CD8-positive, alpha-beta memory T cell (primary cell): Measurements from ENCODE around the gene CERS5. TPM values are rescaled to one million over a fixed set of nuclear protein-coding genes. Genes with fewer than 3 reads are reported as not detected.

ENCODE experiments used
- CTCF ChIA-PET: fragments of 350-600 bp; sonication (Branson Sonifier 250); formaldehyde crosslinking; loops from one replicate; lab custom pipeline; 2021; ENCODE audit warnings: antibody characterized with exemption; lab: Charles Lee
- POLR2A ChIA-PET: fragments of 350-600 bp; sonication (Branson Sonifier 250); formaldehyde crosslinking; loops from one replicate; lab custom pipeline; 2021; ENCODE audit warnings: antibody characterized with exemption; lab: Charles Lee
- DNase-seq, 5 donors: peaks; one replicate each; pipeline versions ENCODE4 v3.0.0 to v3.0.0-alpha.2; 2020 to 2022; ENCODE audit warnings: mixed read lengths in 1 of 5
- H3K27ac ChIP-seq: one replicate; pipeline ENCODE4 v1.7.0; 2013; ENCODE audit warnings: low read depth, mild to moderate bottlenecking, low read length, moderate library complexity
- H3K27me3 ChIP-seq: 2 replicates; pipeline ENCODE4 v1.7.0; 2013; ENCODE audit warnings: low read length, mild to moderate bottlenecking; ENCODE audit not compliant: insufficient read depth, poor library complexity, severe bottlenecking
- H3K36me3 ChIP-seq: 2 replicates; pipeline ENCODE4 v1.7.0; 2013; ENCODE audit warnings: mild to moderate bottlenecking, low read length, moderate library complexity; ENCODE audit not compliant: insufficient read depth
- H3K4me1 ChIP-seq: 2 replicates; pipeline ENCODE4 v1.7.0; 2013; ENCODE audit warnings: mild to moderate bottlenecking, low read length, moderate library complexity; ENCODE audit not compliant: insufficient read depth
- H3K4me3 ChIP-seq: 2 replicates; pipeline ENCODE4 v1.7.0; 2013; ENCODE audit warnings: mild to moderate bottlenecking, low read length
- H3K9me3 ChIP-seq: 2 replicates; pipeline ENCODE4 v1.7.0; 2013; ENCODE audit warnings: mild to moderate bottlenecking, low read length
- H3K27ac Mint-ChIP-seq, 8 donors: one replicate each; pipeline ENCODE4 v1.8.0; 2020 to 2021; ENCODE audit warnings: mixed read lengths in 8 of 8, mild to moderate bottlenecking in 6 of 8, inconsistent platforms in 3 of 8, moderate library complexity in 3 of 8
- H3K27me3 Mint-ChIP-seq, 2 donors: one replicate each; pipeline ENCODE4 v1.8.0; 2020 to 2021; ENCODE audit warnings: mixed read lengths in 2 of 2, mild to moderate bottlenecking in 1 of 2, moderate library complexity in 1 of 2
- H3K36me3 Mint-ChIP-seq, 3 donors: one replicate each; pipeline ENCODE4 v1.8.0; 2020 to 2021; ENCODE audit warnings: mixed read lengths in 3 of 3, inconsistent platforms in 1 of 3, mild to moderate bottlenecking in 1 of 3
- H3K4me1 Mint-ChIP-seq, 3 donors: one replicate each; pipeline ENCODE4 v1.8.0; 2020 to 2021; ENCODE audit warnings: mixed read lengths in 3 of 3, inconsistent platforms in 1 of 3, mild to moderate bottlenecking in 1 of 3
- H3K4me3 Mint-ChIP-seq, 7 donors: one replicate each; pipeline ENCODE4 v1.8.0; 2020 to 2021; ENCODE audit warnings: mixed read lengths in 7 of 7, mild to moderate bottlenecking in 6 of 7, moderate library complexity in 4 of 7, inconsistent platforms in 2 of 7
- H3K9me3 Mint-ChIP-seq, 5 donors: one replicate each; pipeline ENCODE4 v1.8.0; 2020 to 2022; ENCODE audit warnings: mixed read lengths in 5 of 5, mild to moderate bottlenecking in 3 of 5, moderate library complexity in 2 of 5, inconsistent platforms in 1 of 5
- polyA plus RNA-seq: library from polyadenylated mRNA; unstranded; fragments of 300-500 nt; fragmentation: Illumina TruSeq; gene quantifications from one replicate; pipeline ENCODE4 v1.2.3, GENCODE V29; 2021
- total RNA-seq, 2 experiments: library from RNA; stranded (reverse); gene quantifications; one replicate each; pipeline ENCODE4 v1.2.3, GENCODE V29; 2021

The CERS5 gene
- total and polyA plus RNA-seq, 3 experiments from 2014 or later, result 47.4 to 62.1 (median 55.4) TPM

DNA sequence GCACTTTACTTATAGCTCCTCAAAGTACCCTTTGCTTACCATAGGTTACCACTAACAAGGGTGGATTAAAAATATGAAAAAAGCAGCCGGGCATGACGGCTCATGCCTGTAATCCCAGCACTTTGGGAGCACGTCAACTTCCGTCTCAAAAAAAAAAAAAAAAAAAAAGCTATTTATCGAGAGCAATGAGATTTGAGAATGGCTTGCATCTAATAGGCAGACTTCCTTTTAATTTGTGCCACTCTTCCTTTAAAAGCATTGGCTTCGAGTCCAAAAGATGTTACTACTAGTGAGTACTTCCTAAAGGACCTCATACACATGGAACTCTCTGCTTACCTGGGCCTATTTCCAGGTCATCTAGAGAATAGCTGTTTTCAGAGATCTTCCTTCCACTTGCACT is 38.5 kb upstream of the CERS5 start:
- no peaks in the 10 kb centered on the region for H3K27me3 ChIP-seq
- H3K4me1 Mint-ChIP-seq, result peaks cover 3 to 6% (median 4%) of the 10 kb centered on the region in 3 donors
- H3K4me1 ChIP-seq, result peaks cover 7% of the 10 kb centered on the region
- H3K4me3 Mint-ChIP-seq, result no peak overlapping the region
- POLR2A ChIA-PET, result no interaction called here
- peaks cover 8% of the 10 kb centered on the region for H3K36me3 ChIP-seq
- no peak overlapping the region for H3K27ac Mint-ChIP-seq
- CTCF ChIA-PET, result interaction anchor here (0.5 to 0.7 kb wide), 2 partner anchors 9 to 1946 kb away, joined by 3 read pairs; no protein-coding TSS in a partner anchor
- no peaks in the 10 kb centered on the region for H3K9me3 ChIP-seq
- peaks cover 3 to 39% (median 16%) of the 10 kb centered on the region in 3 donors for H3K36me3 Mint-ChIP-seq
- DNase-seq, result no peak
- no peak overlapping the region for H3K4me3 ChIP-seq
- H3K27me3 Mint-ChIP-seq, result no peaks in the 10 kb centered on the region
- H3K9me3 Mint-ChIP-seq, result no peaks in the 10 kb centered on the region
- H3K27ac ChIP-seq, result no peak overlapping the region

GRCh38 chr12:50203691-50204090 is 36.5 kb upstream of the CERS5 start:
- Histone ChIP-seq H3K27me3 (no peaks in the 10 kb centered on the region), H3K9me3 (no peaks in the 10 kb centered on the region), H3K4me3 (no peak overlapping the region), H3K4me1 (no peaks in the 10 kb centered on the region), H3K36me3 (peaks cover 8% of the 10 kb centered on the region), H3K27ac (no peak overlapping the region)
- H3K9me3 Mint-ChIP-seq, result no peaks in the 10 kb centered on the region
- no peak overlapping the region for H3K27ac Mint-ChIP-seq
- ChIA-PET CTCF (interaction anchor here (1.2 kb wide), 1 partner anchor 8 kb away, joined by 5 read pairs; no protein-coding TSS in a partner anchor), POLR2A (no interaction called here)
- DNase-seq, result no peak
- H3K27me3 Mint-ChIP-seq, result no peaks in the 10 kb centered on the region
- peaks cover 9 to 51% (median 22%) of the 10 kb centered on the region in 3 donors for H3K36me3 Mint-ChIP-seq
- no peak overlapping the region for H3K4me3 Mint-ChIP-seq
- H3K4me1 Mint-ChIP-seq, result peaks cover 0 to 3% (median 0%) of the 10 kb centered on the region in 3 donors

- Mint-ChIP-seq H3K27me3 (no peaks in the 10 kb centered on the region), H3K4me1 (no peaks in the 10 kb centered on the region), H3K27ac (no peak overlapping the region), H3K9me3 (no peaks in the 10 kb centered on the region), H3K4me3 (no peak overlapping the region), H3K36me3 (peaks cover 9 to 61% (median 27%) of the 10 kb centered on the region in 3 donors)
- no peak for DNase-seq
- POLR2A ChIA-PET, result no interaction called here
- Histone ChIP-seq H3K27me3 (no peaks in the 10 kb centered on the region), H3K27ac (no peak overlapping the region), H3K9me3 (no peaks in the 10 kb centered on the region), H3K36me3 (peaks cover 8% of the 10 kb centered on the region), H3K4me1 (no peaks in the 10 kb centered on the region), H3K4me3 (no peak overlapping the region)
- CTCF ChIA-PET, result no interaction called here
These were observed 34.9 kb upstream of the CERS5 start for GRCh38 chr12:50201987-50202521.

GRCh38 chr12:50200552-50201273 is 33.5 kb upstream of the CERS5 start:
- Histone ChIP-seq H3K27me3 (no peaks in the 10 kb centered on the region), H3K9me3 (no peaks in the 10 kb centered on the region), H3K4me3 (no peak overlapping the region), H3K36me3 (peaks cover 7% of the 10 kb centered on the region), H3K4me1 (no peaks in the 10 kb centered on the region), H3K27ac (no peak overlapping the region)
- no peaks in the 10 kb centered on the region for H3K27me3 Mint-ChIP-seq
- no peak for DNase-seq
- CTCF ChIA-PET, result interaction anchor here (0.6 kb wide), 1 partner anchor 321 kb away, joined by 3 read pairs; no protein-coding TSS in a partner anchor
- no peak overlapping the region for H3K27ac Mint-ChIP-seq
- H3K4me1 Mint-ChIP-seq, result no peaks in the 10 kb centered on the region
- H3K9me3 Mint-ChIP-seq, result no peaks in the 10 kb centered on the region
- peaks cover 9 to 71% (median 24%) of the 10 kb centered on the region in 3 donors for H3K36me3 Mint-ChIP-seq
- H3K4me3 Mint-ChIP-seq, result no peak overlapping the region
- POLR2A ChIA-PET, result no interaction called here

- H3K9me3 Mint-ChIP-seq, result no peaks in the 10 kb centered on the region
- Histone ChIP-seq H3K9me3 (no peaks in the 10 kb centered on the region), H3K27me3 (no peaks in the 10 kb centered on the region), H3K27ac (no peak overlapping the region), H3K36me3 (no peaks in the 10 kb centered on the region), H3K4me3 (no peak overlapping the region), H3K4me1 (no peaks in the 10 kb centered on the region)
- peaks cover 9 to 62% (median 21%) of the 10 kb centered on the region in 3 donors for H3K36me3 Mint-ChIP-seq
- H3K27me3 Mint-ChIP-seq, result no peaks in the 10 kb centered on the region
- H3K4me1 Mint-ChIP-seq, result no peaks in the 10 kb centered on the region
- no peak for DNase-seq
- ChIA-PET CTCF (no interaction called here), POLR2A (interaction anchor here (0.6 kb wide), 1 partner anchor 93 kb away, joined by 3 read pairs; no protein-coding TSS in a partner anchor)
- peak overlapping the region in 1 of 8 donors; percentile 36 for H3K27ac Mint-ChIP-seq
- no peak overlapping the region for H3K4me3 Mint-ChIP-seq
These were observed 31.7 kb upstream of the CERS5 start for GRCh38 chr12:50198829-50199228.

DNA sequence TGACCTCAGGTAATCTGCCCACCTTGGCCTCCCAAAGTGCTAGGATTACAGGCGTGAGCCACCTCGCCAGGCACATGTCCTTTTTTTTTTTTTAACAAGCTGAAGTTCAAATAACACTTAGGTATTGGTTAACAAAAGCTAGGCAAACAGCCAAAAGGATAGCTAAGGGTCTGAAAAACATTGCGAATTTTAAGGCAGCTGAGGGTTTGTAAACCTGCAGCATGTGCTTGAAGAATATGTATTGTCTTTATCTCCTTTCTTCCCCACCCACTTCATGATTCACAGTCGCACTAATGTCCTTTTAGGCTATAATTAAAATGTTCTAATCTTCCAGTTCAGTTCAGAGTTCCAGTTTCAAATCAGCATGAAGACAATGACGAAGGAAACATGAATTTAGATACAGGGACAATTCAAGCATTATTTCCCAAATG is 30.1 kb upstream of the CERS5 start:
- CTCF ChIA-PET, result no interaction called here
- H3K36me3 ChIP-seq, result peaks cover 5% of the 10 kb centered on the region
- POLR2A ChIA-PET, result no interaction called here

DNA sequence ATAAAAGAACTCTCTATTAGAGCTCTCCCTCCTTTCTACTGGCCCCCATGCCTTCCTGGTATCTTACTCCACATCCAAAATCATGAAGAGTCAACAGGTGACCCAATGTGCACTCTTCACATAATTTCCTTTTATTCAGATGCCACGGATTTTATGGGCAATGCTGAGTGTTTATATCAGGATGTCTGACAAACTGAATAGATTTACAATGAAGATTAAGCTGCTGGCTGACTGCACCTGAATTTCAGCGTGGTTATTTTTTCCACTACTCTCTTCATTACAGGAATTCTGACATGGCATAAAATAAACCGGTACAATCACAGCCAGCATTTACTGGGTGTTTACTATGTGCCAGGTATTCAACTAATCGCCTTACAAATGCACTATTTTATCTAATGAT is 29.4 kb upstream of the CERS5 start:
- no peak overlapping the region for H3K4me3 Mint-ChIP-seq
- H3K36me3 Mint-ChIP-seq, result peaks cover 9 to 60% (median 22%) of the 10 kb centered on the region in 3 donors
- H3K27me3 ChIP-seq, result no peaks in the 10 kb centered on the region
- no peak overlapping the region for H3K27ac ChIP-seq
- no peaks in the 10 kb centered on the region for H3K9me3 ChIP-seq
- H3K4me1 ChIP-seq, result no peaks in the 10 kb centered on the region
- no peaks in the 10 kb centered on the region for H3K27me3 Mint-ChIP-seq
- DNase-seq, result no peak
- peaks cover 5% of the 10 kb centered on the region for H3K36me3 ChIP-seq
- no peaks in the 10 kb centered on the region for H3K4me1 Mint-ChIP-seq
- H3K27ac Mint-ChIP-seq, result peak overlapping the region in 2 of 8 donors; percentile 5 to 35
- ChIA-PET CTCF (interaction anchor here (0.6 kb wide), 1 partner anchor 25 kb away, joined by 3 read pairs; no protein-coding TSS in a partner anchor), POLR2A (no interaction called here)
- H3K9me3 Mint-ChIP-seq, result no peaks in the 10 kb centered on the region
- H3K4me3 ChIP-seq, result no peak overlapping the region

More for the DNA sequence above, 30.1 kb upstream of the CERS5 start:
- Mint-ChIP-seq H3K27me3 (no peaks in the 10 kb centered on the region), H3K9me3 (no peaks in the 10 kb centered on the region), H3K36me3 (peaks cover 9 to 60% (median 20%) of the 10 kb centered on the region in 3 donors), H3K4me3 (no peak overlapping the region), H3K4me1 (no peaks in the 10 kb centered on the region), H3K27ac (no peak overlapping the region)
- no peak for DNase-seq
- Histone ChIP-seq H3K4me1 (no peaks in the 10 kb centered on the region), H3K4me3 (no peak overlapping the region), H3K27me3 (no peaks in the 10 kb centered on the region), H3K27ac (no peak overlapping the region), H3K9me3 (no peaks in the 10 kb centered on the region)

- H3K4me3 ChIP-seq, result no peak overlapping the region
- H3K27me3 ChIP-seq, result no peaks in the 10 kb centered on the region
- no peaks in the 10 kb centered on the region for H3K27me3 Mint-ChIP-seq
- H3K27ac ChIP-seq, result no peak overlapping the region
- H3K36me3 Mint-ChIP-seq, result peaks cover 7 to 58% (median 19%) of the 10 kb centered on the region in 3 donors
- peak overlapping the region in 1 of 8 donors; percentile 5 for H3K27ac Mint-ChIP-seq
- H3K9me3 ChIP-seq, result no peaks in the 10 kb centered on the region
- no peaks in the 10 kb centered on the region for H3K9me3 Mint-ChIP-seq
- H3K4me1 ChIP-seq, result no peaks in the 10 kb centered on the region
- CTCF ChIA-PET, result no interaction called here
- POLR2A ChIA-PET, result no interaction called here
- no peak for DNase-seq
- peaks cover 5% of the 10 kb centered on the region for H3K36me3 ChIP-seq
- H3K4me3 Mint-ChIP-seq, result no peak overlapping the region
- no peaks in the 10 kb centered on the region for H3K4me1 Mint-ChIP-seq
These were observed 28.7 kb upstream of the CERS5 start for GRCh38 chr12:50195832-50196231.
